GM21737 (cell line): ENCODE measurements around the gene PCDHGA1.
"Not testable (repeated sequence)": the region's sequence is repeated elsewhere in the genome, so short reads cannot be mapped to it uniquely, and the experiment has no call there.

Source experiments
- ATAC-seq: cut with Tn5 transposase; IDR thresholded peaks from one replicate; pipeline ENCODE4 v1.9.1; 2021; ENCODE audit warnings: mild to moderate bottlenecking, moderate library complexity; ENCODE audit not compliant: unreplicated experiment

Gene PCDHGA1

GRCh38 chr5:141345327-141345726, 15.0 kb downstream of the PCDHGA1 start:
- ATAC-seq: no peak

- ATAC-seq: not testable (repeated sequence)
Measured at GRCh38 chr5:141346017-141346416, 15.7 kb downstream of the PCDHGA1 start.

GRCh38 chr5:141349917-141350619, 19.8 kb downstream of the PCDHGA1 start, which contains the start of gene PCDHGB1:
Gene PCDHGB1 (plus strand): TSS chr5:141350099. CDS start chr5:141350261, 162 bp downstream.
- no peak for ATAC-seq

- no peak for ATAC-seq
Measured at GRCh38 chr5:141351591-141351990, 21.3 kb downstream of the PCDHGA1 start.

- ATAC-seq: no peak
Measured at GRCh38 chr5:141354900-141355469, 24.7 kb downstream of the PCDHGA1 start, which contains the start of gene PCDHGA4. Gene PCDHGA4 (plus strand): TSS chr5:141355021. CDS start chr5:141355108, 87 bp downstream.

GRCh38 chr5:141355641-141356040, 25.3 kb downstream of the PCDHGA1 start:
- ATAC-seq: no peak

- ATAC-seq: no peak
Measured at GRCh38 chr5:141356133-141356532, 25.8 kb downstream of the PCDHGA1 start.

GRCh38 chr5:141356950-141357349, 26.6 kb downstream of the PCDHGA1 start:
- no peak for ATAC-seq

GRCh38 chr5:141359790-141360426, 29.6 kb downstream of the PCDHGA1 start, which contains the start of gene PCDHGB2:
Gene PCDHGB2 (plus strand): TSS chr5:141359994. CDS start chr5:141360136, 142 bp downstream.
- ATAC-seq: no peak

DNA sequence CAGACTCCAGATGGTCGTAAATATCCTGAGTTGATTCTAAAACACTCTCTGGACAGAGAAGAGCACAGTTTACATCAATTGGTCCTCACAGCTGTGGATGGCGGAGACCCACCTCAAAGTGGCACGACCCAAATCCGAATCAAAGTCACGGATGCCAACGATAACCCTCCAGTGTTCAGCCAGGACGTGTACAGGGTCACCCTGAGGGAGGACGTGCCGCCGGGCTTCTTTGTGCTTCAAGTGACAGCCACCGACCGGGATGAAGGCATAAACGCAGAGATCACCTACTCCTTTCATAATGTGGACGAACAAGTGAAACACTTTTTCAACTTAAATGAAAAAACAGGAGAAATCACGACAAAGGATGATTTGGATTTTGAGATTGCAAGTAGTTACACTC, 30.4 kb downstream of the PCDHGA1 start:
- ATAC-seq: no peak

- ATAC-seq: no peak
Measured at GRCh38 chr5:141362719-141363118, 32.4 kb downstream of the PCDHGA1 start.

- no peak for ATAC-seq
Measured at GRCh38 chr5:141363952-141364660, 33.8 kb downstream of the PCDHGA1 start, which contains the start of gene PCDHGA5. Gene PCDHGA5 (plus strand): TSS chr5:141364162. CDS start chr5:141364331, 169 bp downstream.

DNA sequence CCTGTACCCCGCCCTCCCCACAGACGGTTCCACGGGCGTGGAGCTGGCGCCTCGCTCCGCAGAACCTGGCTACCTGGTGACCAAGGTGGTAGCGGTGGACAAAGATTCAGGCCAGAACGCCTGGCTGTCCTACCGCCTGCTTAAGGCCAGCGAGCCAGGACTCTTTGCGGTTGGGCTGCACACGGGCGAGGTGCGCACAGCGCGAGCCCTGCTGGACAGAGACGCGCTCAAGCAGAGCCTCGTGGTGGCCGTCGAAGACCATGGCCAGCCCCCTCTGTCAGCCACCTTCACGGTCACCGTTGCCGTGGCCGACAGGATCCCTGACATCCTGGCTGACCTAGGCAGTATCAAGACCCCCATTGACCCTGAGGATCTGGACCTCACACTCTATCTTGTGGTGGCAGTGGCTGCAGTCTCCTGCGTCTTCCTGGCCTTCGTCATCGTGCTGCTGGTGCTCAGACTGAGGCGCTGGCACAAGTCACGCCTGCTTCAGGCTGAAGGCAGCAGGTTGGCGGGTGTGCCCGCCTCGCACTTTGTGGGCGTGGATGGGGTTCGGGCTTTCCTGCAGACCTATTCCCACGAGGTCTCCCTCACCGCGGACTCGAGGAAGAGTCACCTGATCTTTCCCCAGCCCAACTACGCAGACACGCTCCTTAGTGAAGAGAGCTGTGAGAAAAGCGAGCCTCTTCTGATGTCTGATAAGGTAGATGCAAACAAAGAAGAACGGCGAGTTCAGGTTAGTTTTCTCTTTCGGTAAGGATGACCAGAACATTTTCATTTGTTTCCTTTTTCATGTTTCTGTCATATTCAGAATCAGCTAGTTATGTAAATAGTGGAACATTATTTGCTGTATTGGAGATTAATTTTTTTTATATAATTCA, 35.9 kb downstream of the PCDHGA1 start:
- ATAC-seq: no peak

GRCh38 chr5:141369994-141370848, 39.9 kb downstream of the PCDHGA1 start, which contains the start of gene PCDHGB3:
Gene PCDHGB3 (plus strand): TSS chr5:141370242. CDS start chr5:141370395, 153 bp downstream.
- peak; percentile 69 for ATAC-seq

- ATAC-seq: no peak
Measured at GRCh38 chr5:141371572-141372475, 41.5 kb downstream of the PCDHGA1 start.

DNA sequence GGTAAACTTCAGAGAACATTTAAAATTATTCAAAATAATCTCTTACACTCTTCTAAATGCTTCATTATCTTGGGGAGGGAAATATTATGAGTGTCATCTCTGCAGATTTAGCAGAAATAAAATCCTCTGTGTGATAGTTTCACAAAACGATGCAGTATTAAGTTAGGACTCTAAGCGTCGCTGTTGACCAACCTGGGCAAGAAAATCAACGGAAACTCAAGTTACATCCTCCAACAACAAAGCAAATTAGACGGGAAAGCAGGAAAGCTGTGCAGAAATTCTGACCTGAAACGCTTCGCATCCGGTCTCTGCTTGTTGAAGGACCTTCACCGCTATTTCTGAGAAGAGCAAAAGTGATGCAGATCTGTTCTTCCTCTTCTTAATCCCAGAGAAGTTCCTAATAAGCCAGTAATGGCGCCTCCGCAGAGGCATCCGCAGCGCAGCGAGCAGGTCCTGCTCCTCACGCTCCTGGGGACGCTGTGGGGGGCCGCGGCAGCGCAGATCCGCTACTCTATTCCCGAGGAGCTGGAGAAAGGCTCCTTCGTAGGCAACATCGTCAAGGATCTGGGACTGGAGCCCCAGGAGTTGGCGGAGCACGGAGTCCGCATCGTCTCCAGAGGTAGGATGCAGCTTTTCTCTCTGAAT, 43.5 kb downstream of the PCDHGA1 start, which contains the start of gene PCDHGA6:
Gene PCDHGA6 (plus strand): TSS at position 219 of the 645 bp plus-strand sequence. CDS start 193 bp downstream, at position 412.
- no peak for ATAC-seq

DNA sequence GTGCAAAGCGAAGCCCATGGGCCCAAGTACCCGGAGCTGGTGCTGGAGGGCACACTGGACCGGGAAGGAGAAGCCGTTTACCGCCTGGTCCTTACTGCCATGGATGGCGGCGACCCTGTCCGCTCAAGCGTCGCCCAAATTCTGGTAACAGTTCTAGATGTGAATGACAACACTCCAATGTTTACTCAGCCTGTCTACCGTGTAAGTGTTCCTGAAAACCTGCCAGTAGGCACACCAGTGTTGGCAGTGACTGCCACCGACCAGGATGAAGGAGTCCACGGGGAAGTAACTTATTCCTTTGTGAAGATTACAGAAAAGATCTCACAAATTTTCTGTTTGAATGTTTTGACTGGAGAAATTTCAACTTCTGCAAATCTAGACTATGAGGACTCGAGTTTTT, 44.3 kb downstream of the PCDHGA1 start:
- no peak for ATAC-seq
